Measurements from ENCODE around the gene MRPL47. TPM values are rescaled to one million over a fixed set of nuclear protein-coding genes. Genes with fewer than 3 reads are reported as not detected.

The MRPL47 gene
- total RNA-seq, 1 experiment from 2014 or later = 75.5 TPM

- H3K14ac ChIP-seq (ENCODE audit: insufficient read depth, low read length) = no peak overlapping the region
- H2AK5ac ChIP-seq (ENCODE audit: insufficient read length, low read length) = no peak overlapping the region
- H3K27ac Mint-ChIP-seq = peak overlapping the region in 1 of 3 experiments; percentile 65; a peak in 1 of 7 replicates
Observed at GRCh38 chr3:179541596-179541995, 62.8 kb downstream of the MRPL47 start.

More at GRCh38 chr3:179541596-179541995, 62.8 kb downstream of the MRPL47 start:
- TF ChIP-seq CTCF (conservative IDR thresholded peaks at IDR 0.05) = no peak
- Histone ChIP-seq H3K4ac (ENCODE audit: low read depth, low read length) (no peak overlapping the region), H3K27ac (ENCODE audit: insufficient read length, low read depth, low read length) (no peak overlapping the region), H2BK12ac (ENCODE audit: insufficient read length, low read depth, low read length) (no peak overlapping the region), H3K79me2 (ENCODE audit: insufficient read depth, low read length) (no peaks in the 10 kb centered on the region), H4K91ac (ENCODE audit: insufficient read length, low read depth, low read length) (no peak overlapping the region), H4K8ac (replicated peaks; ENCODE audit: insufficient read length, low read depth, low read length) (no peak overlapping the region), H3K79me1 (ENCODE audit: insufficient read depth, low read depth, low read length, poor library complexity, severe bottlenecking) (no peaks in the 10 kb centered on the region), H3T11ph (ENCODE audit: low read length) (no peak overlapping the region), H4K20me1 (ENCODE audit: control insufficient read depth, insufficient read depth, insufficient read length) (no peaks in the 10 kb centered on the region), H2BK15ac (ENCODE audit: low read depth, low read length) (no peak overlapping the region), H2BK20ac (ENCODE audit: low read depth, low read length, poor library complexity, severe bottlenecking) (no peak overlapping the region), H3K23me2 (ENCODE audit: insufficient read length, low read depth, low read length, poor library complexity, severe bottlenecking) (no peaks in the 10 kb centered on the region), H3K4me1 (ENCODE audit: insufficient read depth, low read length) (no peaks in the 10 kb centered on the region), H2BK5ac (ENCODE audit: insufficient read length, low read length) (no peak overlapping the region), H3K9me3 (ENCODE audit: control insufficient read depth, low read depth, low read length) (no peaks in the 10 kb centered on the region), H2AFZ (ENCODE audit: low read length) (no peak overlapping the region), H2BK120ac (ENCODE audit: low read depth, low read length, poor library complexity, severe bottlenecking) (no peak overlapping the region), H3K27me3 (ENCODE audit: insufficient read depth, low read length) (no peaks in the 10 kb centered on the region), H4K5ac (ENCODE audit: insufficient read length, low read depth, low read length) (no peak overlapping the region), H3K56ac (ENCODE audit: insufficient read length, low read depth, low read length) (no peak overlapping the region), H3K4me2 (ENCODE audit: insufficient read depth, insufficient read length, low read length) (no peak overlapping the region), H3K23ac (ENCODE audit: insufficient read length, low read depth, low read length) (no peak overlapping the region), H3K9ac (ENCODE audit: extremely low read depth, insufficient read length, low read length) (no peak overlapping the region), H3K18ac (ENCODE audit: insufficient read length, low read depth, low read length) (no peak overlapping the region)
- no peak for DNase-seq
- Mint-ChIP-seq H3K4me1 (peaks cover 2 to 3% of the 10 kb centered on the region in 2 experiments; a peak in 2 of 4 replicates), H3K36me3 (ENCODE audit: insufficient read depth in 1 of 3, low read depth in 3 of 3) (no peaks in the 10 kb centered on the region), H3K9me3 (no peaks in the 10 kb centered on the region; a peak in 1 of 5 replicates), H3K4me3 (no peak overlapping the region; a peak in 1 of 5 replicates), H3K27me3 (ENCODE audit: low read depth) (peaks cover 1% of the 10 kb centered on the region; the same call in 1 of the 2 replicates)
- no CpG with 5 or more reads among the region's 1 CpG for WGBS (ENCODE audit: extremely low coverage, insufficient read length, low lambda C conversion rate)
